ENCODE measurements around the gene CDK5. TPM values are rescaled to one million over a fixed set of nuclear protein-coding genes. Genes with fewer than 3 reads are reported as not detected.

CDK5 gene
- total and polyA plus RNA-seq, 9 of the 15 experiments (the other 6 are each of a cell fraction or from before 2014, with no cell fraction given), result 3.2 to 38.0 (median 27.5) TPM

DNA sequence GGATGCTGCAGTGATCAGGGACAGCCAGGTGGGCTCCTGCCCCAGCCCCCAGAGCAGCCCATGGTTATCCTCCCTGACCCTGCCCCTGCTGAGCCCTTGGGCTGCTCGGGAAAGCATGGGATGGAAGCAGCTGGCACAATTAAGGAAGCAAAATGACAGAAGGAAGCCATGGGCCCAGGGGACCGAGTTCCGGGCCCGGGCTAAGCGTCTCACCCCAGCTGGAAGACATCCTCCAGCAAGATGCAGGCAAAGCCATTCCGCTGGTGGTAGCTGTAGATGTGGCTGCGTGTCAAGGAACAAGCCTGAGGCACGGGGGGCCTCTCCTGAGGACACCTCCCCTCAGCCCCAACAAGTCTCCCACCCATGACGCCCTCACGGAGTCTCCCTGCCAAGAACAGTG lies 34.5 kb downstream of the CDK5 start:
- Histone ChIP-seq H3K36me3 (ENCODE audit: control insufficient read depth, insufficient read depth, low read length) (no peaks in the 10 kb centered on the region), H2AFZ (ENCODE audit: low read depth, low read length) (no peak overlapping the region), H3K4me3 (no peak overlapping the region), H3K4me2 (ENCODE audit: insufficient read depth, low read length) (no peak overlapping the region), H3K4me1 (replicated peaks in 1 of 2; ENCODE audit: control insufficient read depth in 2 of 2, insufficient read depth in 2 of 2, low read length in 2 of 2) (peaks cover 41 to 67% of the 10 kb centered on the region in 2 experiments), H3K27ac (ENCODE audit: extremely low read depth, low read depth, low read length) (no peak overlapping the region), H3K9ac (ENCODE audit: insufficient read depth in 1 of 2, low read depth in 2 of 2, low read length in 2 of 2) (peak overlapping the region in 1 of 2 experiments; percentile 56; a peak in 2 of 4 replicates), H4K20me1 (replicated peaks; ENCODE audit: control insufficient read depth, insufficient read depth, low read length) (no peaks in the 10 kb centered on the region), H3K9me1 (ENCODE audit: control insufficient read depth, insufficient read depth, low read length) (no peaks in the 10 kb centered on the region), H3K27me3 (ENCODE audit: control insufficient read depth in 2 of 2, insufficient read depth in 2 of 2, low read length in 2 of 2) (no peaks in the 10 kb centered on the region; a peak in 1 of 5 replicates), H3K9me3 (replicated peaks; ENCODE audit: control insufficient read depth, insufficient read depth, low read depth, low read length) (no peaks in the 10 kb centered on the region), H3K79me2 (ENCODE audit: control insufficient read depth, insufficient read depth, low read length) (no peaks in the 10 kb centered on the region)
- FAIRE-seq (no peak), DNase-seq (ENCODE audit: extremely low read depth in 1 of 4, low spot score in 3 of 4) (no peak), ATAC-seq (no peak)
- intact Hi-C loops (cut with micrococcal nuclease), result no loop called here
- TF ChIP-seq FOS (IDR thresholded peaks at IDR 0.05; ENCODE audit: extremely low read depth, insufficient read length), result no peak
- no peak for TF ChIP-seq RBFOX2 (IDR thresholded peaks at IDR 0.05; ENCODE audit: low read depth, low read length)
- TF ChIP-seq BACH1 (tag; IDR thresholded peaks at IDR 0.05), result no peak
- TF ChIP-seq, protein P1, sequence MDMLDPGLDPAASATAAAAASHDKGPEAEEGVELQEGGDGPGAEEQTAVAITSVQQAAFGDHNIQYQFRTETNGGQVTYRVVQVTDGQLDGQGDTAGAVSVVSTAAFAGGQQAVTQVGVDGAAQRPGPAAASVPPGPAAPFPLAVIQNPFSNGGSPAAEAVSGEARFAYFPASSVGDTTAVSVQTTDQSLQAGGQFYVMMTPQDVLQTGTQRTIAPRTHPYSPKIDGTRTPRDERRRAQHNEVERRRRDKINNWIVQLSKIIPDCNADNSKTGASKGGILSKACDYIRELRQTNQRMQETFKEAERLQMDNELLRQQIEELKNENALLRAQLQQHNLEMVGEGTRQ (CRISPR knock-in tag; IDR thresholded peaks at IDR 0.05), result no peak
- no TSS peak for BruUV-seq (replicated peaks)
- ChIA-PET POLR2A (interaction anchor here (14.3 kb wide), 1 partner anchor 14 kb away, joined by 146 read pairs; no protein-coding TSS in a partner anchor), CTCF (ENCODE audit: low intra/inter-chr PET ratio) (no interaction called here)
- WGBS (ENCODE audit: insufficient coverage, low coverage, missing lambda C conversion rate), result 84% methylated on average over 10 of the region's 10 CpGs
- in situ Hi-C loops (cut with MboI), result no loop called here

DNA sequence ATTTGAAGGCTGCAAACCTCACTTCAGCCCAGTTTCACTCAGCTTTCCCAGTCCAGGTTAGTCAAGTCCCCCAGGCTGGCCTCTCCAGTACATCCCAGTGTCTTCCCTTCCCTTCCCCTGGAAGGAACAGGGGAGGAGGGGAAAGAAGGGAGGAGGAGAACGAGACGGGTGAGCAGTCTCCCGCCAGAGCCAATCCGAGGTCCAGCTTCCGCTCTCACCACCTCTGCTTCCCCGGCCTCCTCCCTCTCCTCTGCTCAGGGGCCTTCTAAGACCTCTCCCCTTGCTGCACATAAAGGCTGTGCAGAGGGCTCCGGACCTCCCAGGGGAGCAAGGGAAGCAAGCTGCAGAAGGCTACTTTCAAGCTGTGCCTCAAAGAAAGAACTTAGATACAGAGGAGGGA lies 37.5 kb downstream of the CDK5 start:
- Histone ChIP-seq H3K79me2 (ENCODE audit: control insufficient read depth, insufficient read depth, low read length) (no peaks in the 10 kb centered on the region), H3K27ac (ENCODE audit: extremely low read depth, low read depth, low read length) (no peak overlapping the region), H3K36me3 (ENCODE audit: control insufficient read depth, insufficient read depth, low read length) (peaks cover 6% of the 10 kb centered on the region; the same call in 1 of the 3 replicates), H3K4me1 (replicated peaks in 1 of 2; ENCODE audit: control insufficient read depth in 2 of 2, insufficient read depth in 2 of 2, low read length in 2 of 2) (peaks cover 31 to 76% of the 10 kb centered on the region in 2 experiments), H3K4me2 (ENCODE audit: insufficient read depth, low read length) (no peak overlapping the region), H3K4me3 (no peak overlapping the region), H3K9ac (ENCODE audit: insufficient read depth in 1 of 2, low read depth in 2 of 2, low read length in 2 of 2) (peak overlapping the region in 1 of 2 experiments; percentile 72; a peak in 2 of 4 replicates), H3K9me1 (ENCODE audit: control insufficient read depth, insufficient read depth, low read length) (no peaks in the 10 kb centered on the region), H3K9me3 (replicated peaks; ENCODE audit: control insufficient read depth, insufficient read depth, low read depth, low read length) (no peaks in the 10 kb centered on the region), H2AFZ (ENCODE audit: low read depth, low read length) (peak overlapping the region; percentile 53; the same call in 1 of the 2 replicates), H4K20me1 (replicated peaks; ENCODE audit: control insufficient read depth, insufficient read depth, low read length) (no peaks in the 10 kb centered on the region), H3K27me3 (ENCODE audit: control insufficient read depth in 2 of 2, insufficient read depth in 2 of 2, low read length in 2 of 2) (no peaks in the 10 kb centered on the region; a peak in 1 of 5 replicates)
- FAIRE-seq, result no peak
- in situ Hi-C loops (cut with MboI), result no loop called here
- CTCF ChIA-PET (ENCODE audit: low intra/inter-chr PET ratio), result no interaction called here
- BruUV-seq (replicated peaks), result no TSS peak
- POLR2A ChIA-PET, result interaction anchor here (0.9 to 14.3 kb wide), 3 partner anchors 9 to 42 kb away, joined by 4 to 146 read pairs (median 33); partner anchors contain the start of gene ABCB8
- ATAC-seq, result no peak
- 47% methylated on average over 7 of the region's 7 CpGs for WGBS (ENCODE audit: insufficient coverage, low coverage, missing lambda C conversion rate)
- DNase-seq (ENCODE audit: extremely low read depth in 1 of 4, low spot score in 3 of 4), result no peak
- TF ChIP-seq SNRNP70 (optimal IDR thresholded peaks at IDR 0.05; ENCODE audit: low read depth, low read length) (no peak), HNRNPLL (IDR thresholded peaks at IDR 0.05; ENCODE audit: low read depth, low read length, poor library complexity, severe bottlenecking) (peak; percentile 25), SIN3B (IDR thresholded peaks at IDR 0.05; ENCODE audit: low read depth) (no peak), EWSR1 (IDR thresholded peaks at IDR 0.05; ENCODE audit: borderline replicate concordance, low read depth, partially characterized antibody) (no peak)
- intact Hi-C loops (cut with micrococcal nuclease), result no loop called here

Data from K562 (cell line).